Stimulated activated CD8-positive, alpha-beta memory T cell treated with anti-CD3 and anti-CD28 coated beads, Interleukin-7, amount 100 ng/mL, for 48 hours (primary cell): ENCODE results near the gene GFY.

Experiments
- DNase-seq, 2 donors: peaks; one replicate each; pipeline ENCODE4 v3.0.0-alpha.2; 2020; ENCODE audit warnings: low read depth in 1 of 2; ENCODE audit errors: extremely low read depth in 1 of 2

Gene GFY

DNA sequence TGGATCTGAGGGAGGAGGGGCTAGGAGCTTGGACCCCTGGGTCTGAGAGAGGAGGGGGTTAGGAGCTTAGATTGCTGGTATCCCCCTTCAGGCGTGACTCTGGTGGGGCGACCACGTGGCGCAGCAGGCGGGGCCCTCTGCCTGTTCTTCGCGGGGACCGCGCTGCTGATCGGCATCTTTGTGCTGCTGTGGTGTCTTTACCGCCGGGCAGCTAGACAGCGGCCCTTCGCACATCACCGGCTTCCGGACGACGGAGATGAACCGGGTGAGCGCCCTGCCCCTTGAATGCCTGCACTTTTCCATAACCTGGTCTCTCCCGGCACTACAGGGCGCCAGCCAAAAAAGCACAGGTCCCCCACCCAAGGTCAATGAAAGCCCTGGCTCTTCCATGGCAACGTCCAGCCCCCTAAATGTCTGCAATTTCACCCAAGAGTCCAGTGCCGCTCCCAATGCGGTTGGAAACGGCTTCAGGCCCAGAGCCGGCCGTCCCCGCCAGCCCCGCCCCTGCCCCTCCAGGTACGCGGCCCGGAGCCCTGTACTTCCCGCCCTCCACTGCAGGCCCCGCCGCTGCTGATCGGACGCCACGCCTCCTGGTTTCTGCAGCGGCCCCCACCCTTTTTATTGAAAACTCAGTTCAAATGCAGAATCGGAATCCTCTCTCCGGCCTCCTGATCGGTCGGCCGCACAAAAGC, 2.8 kb downstream of the GFY start:
- DNase-seq: no peak

GRCh38 chr19:49428547-49429451, 3.6 kb downstream of the GFY start:
- DNase-seq: no peak

DNA sequence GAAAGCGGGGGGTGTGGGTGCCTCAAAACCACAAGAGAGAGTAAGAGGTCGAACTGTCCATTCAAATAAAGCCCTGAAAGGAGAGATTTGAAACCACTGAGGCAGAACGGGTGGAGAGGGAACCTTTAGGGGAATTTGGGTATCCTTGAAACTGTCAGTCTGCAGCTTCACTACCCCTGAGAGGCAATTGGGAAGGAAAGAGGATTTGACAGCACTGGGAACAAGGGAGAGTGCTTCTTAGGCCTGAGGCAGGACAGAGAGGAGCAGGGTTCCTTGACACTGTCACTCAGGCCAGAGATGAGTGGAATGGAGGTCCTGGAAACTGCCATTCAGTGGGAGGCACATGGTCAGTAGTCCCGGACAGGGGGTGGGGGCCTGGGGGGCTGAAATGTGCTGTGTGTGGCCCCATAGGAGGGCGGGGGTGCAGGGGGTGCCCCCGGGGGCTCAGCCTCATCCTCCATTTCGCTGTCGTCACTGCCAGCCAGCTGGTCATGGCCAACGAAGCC, 5.0 kb downstream of the GFY start:
- DNase-seq: no peak

- DNase-seq: no peak
Measured at GRCh38 chr19:49430678-49431329, 5.6 kb downstream of the GFY start.

DNA sequence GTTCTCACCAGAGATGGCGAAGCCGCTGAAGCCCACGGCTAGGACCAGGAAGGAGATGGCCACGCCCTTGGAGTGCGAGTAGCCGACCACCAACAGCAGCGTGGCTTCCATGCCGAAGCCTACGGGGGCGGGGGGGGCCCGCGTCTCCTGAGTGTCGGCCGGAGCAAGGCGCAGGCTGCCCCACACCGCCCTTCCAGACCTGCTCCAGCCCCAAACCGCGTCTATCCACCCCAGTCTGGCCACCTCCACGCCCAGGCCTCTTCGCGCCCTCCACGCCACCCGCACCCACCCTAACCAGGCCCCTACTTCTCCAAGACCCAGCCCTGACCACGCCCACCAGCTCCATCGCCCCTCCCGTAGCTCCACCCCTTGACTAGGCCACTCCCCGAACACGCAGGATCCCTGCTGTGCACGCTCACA, 6.2 kb downstream of the GFY start:
- no peak for DNase-seq

GRCh38 chr19:49432141-49433073, 7.2 kb downstream of the GFY start:
- no peak for DNase-seq

DNA sequence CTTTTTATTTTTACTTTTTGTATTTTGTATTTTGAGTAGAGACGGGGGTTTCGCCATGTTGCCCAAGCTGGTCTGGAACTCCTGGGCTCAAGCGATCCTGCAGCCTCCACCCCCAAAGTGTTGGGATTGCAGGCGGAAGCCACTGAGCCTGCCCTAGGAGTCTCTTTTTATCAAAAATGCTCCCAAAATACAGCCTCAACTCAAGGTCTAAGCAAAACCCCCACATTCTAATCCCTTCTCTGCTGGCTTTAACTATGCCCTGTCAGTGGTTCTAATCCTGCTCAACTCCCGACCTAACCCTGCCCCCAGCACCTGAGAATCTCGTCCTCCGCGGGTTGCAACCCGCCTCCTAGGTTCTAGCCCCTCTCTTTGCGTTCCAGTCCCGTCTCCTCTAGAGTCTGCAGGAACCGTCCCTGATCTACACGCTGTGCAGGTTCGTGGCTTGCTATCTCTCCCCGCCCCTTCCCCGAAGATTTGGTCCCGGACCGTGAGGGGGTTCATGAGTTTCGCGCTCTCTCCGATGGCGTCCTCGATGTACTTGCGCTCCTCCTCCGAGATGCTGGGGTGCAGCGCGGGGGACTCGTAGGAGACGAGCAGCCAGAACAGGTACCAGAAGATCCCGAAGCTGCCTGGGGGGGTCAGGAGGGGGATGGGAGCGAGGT, 8.2 kb downstream of the GFY start:
- no peak for DNase-seq

DNA sequence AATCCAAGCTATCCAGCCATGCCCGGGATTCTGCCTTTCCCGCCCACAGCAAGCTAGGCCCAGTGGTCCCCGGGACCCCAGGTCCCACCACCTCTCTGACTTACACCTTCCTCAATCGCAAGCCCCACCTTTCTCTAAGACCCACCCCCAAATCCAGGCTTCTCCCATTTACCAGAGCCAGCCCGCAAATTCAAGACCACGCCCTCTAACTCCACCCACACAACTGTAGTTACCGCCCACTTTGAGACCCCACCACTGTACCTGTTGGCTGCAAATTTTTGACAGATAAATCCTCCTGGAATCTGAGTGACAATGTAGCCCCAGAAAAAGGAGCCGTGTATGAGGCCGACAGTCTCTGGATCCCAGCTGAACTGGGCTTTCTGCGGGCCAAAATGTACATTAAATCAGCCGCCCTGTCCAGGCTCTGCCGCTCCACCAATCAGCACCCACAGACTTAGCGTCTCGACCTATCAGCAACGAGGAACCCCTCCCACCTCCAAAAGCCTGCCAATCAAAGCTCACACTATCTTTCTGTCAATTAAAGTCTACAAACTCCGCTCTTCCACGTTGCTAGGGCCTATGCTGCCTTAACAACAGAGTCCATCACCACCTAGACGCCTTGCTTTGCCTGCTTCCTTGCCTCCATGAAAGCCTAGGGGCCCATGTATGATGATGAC, 9.9 kb downstream of the GFY start:
- DNase-seq: no peak

DNA sequence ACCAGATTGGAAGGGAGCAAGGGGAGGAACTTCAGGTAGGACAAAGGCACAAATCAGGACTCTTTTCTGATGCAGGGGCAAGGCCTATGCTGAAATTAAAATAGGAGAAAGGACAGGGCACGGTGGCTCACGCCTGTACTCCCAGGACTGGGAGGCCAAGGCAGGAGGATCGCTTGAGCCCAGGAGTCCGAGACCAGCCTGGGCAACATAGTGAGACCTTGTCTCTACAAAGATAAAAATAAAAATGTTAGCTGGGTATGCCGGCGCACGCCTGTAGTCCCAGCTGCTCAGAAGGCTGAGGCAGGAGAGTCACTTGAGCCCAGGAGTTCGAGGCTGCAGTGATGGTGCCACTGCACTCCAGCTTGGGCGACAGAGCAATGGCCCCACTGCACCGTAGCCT, 10.5 kb downstream of the GFY start:
- DNase-seq: no peak

DNA sequence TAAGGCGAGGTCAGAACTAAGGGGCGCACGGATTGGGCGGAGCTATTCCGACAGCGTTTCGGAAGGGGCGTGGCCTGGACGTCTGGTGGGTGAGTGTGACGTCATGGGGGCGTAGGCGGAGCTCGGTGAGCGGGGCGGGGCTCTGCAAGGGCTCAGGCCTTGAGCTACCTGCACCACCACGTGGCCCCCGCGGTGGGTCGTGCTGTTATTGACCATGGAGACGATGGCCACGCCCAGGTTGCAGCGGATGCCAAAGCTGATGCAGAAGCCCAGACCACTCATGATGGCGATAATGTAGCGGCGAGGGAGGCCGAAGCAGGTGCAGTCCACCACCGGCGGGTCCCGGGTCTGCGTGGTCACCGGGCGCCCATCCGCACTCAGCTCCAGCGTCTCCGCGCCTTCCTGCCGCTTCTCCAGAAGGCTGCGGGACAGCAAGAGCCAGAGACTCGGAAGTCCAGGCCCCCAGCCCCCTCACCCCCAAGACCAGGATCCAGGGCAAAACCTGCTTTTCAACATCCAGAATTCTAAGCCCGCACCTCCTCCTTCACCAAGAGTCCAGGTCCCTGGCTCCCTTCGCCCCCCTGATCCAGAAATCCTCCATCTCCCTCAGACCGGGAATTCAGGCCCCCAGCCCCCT, 11.3 kb downstream of the GFY start:
- DNase-seq: peak; percentile 38 to 71

DNA sequence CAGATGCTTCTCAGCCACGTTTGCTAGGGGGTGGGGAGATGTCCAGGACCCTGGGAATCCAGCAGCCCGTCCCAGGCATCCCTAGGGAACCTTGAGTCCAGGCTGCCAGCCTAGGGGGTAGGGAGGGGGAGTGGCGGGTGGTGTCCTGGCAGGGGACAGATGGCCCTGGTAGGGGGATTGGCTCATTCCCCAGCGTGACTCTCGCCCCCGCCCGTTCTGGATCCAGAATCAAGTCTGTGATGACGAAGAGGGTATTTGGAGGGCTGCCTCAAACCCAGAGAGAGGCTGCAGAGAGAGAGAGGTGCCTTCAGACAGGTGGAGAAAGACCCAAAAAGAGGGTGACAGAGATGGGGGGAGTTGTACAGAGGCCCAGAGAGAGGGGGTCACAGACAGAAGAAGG, 12.0 kb downstream of the GFY start:
- no peak for DNase-seq

- no peak for DNase-seq
Measured at GRCh38 chr19:49438261-49438660, 13.1 kb downstream of the GFY start.

GRCh38 chr19:49439836-49440235, 14.6 kb downstream of the GFY start:
- DNase-seq: no peak

DNA sequence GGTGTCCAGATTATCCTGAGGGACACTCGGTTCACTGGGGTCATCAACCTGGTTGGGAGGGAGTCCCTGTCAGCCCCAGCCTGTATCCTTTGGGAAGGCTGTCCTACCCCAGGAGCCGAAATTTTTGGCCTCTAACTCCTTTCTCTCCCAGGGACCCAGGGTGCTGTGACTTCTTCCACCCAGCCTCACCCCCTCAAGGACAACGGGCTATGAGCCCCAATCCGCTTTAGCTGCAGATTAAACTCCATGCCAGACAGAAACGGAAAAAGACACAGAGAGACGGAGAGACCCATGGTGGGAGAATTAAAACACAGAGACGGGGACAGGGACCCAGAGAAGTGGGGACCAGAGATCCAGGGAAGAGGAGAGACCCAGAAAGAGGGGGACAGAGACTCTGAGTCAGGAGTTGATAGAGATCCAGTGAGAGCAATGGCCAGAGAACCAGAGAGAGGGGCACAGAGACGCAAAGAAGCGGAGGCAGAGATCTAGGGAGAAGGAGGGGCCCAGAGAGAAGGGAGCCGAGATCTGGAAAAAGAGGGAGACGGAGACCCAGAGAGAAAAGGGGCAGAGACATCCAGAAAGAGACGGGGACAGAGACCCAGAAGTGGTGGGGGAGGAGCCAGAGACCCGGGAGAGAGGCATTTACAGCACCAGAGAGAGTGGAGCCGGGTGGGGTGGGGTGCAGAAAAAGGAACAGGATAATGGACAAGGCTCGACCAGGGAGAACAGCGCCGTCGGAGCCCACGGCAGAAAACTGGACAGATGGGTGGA, 15.4 kb downstream of the GFY start:
- DNase-seq: no peak

DNA sequence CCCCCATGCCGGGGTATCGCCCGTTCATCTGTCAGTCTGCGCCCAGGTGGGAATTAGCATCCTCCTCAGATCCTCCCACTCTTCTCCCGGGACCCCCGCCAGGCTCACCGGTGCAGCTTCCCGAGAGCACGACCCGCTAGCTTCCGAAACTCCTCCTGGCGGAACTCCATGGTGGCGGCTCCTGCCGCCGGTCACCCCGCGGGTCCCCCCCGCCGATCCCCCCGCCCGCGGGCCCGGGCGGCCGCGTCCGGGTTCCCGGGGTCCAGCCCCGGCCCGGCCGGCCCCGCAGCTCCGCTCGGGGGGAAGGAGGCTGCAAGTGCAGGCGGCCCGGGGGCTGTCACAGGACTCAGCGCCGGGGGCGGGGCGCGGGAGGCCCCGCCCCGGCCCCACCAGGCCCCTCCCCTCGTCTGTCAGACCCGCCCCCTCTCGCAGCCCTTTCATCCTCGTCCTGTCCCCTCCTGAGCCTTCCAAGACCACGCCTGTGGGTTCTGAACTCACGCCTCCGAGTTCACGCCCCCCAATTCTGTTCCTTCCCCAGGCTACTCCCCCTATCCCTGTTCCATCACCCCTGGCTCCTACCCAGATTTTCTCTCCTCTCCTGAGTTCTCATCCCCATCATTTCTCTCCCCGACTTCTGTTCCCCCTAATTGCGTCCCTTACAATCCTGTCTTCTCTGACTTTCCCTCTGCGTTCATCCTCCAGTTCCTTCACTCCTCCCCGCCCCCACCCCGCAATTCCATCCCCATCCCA, 16.2 kb downstream of the GFY start, which contains the start of gene SLC17A7:
SLC17A7 (minus strand) TSS at position 318 of the 750 bp plus-strand sequence; CDS start at position 170, 148 bp downstream.
- no peak for DNase-seq

DNA sequence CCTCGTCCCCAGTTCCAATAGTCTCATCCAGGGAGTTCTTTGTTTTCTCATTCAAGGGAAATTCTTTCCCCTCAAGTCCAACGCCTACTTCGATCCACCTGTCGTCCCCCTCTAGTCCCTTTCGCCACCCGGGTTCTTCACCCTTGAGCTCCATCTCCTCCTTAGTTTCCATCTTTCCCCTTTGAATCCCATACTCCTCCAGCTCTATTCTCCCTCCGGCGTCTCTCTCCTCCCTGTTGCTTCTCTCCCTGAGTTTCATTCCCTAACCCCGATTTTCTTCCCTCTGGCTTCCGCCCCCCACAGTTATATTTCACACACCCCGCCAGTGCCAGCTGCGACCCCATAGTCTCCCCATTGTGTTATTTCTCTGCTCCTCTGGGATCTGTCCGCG, 16.8 kb downstream of the GFY start:
- DNase-seq: no peak

DNA sequence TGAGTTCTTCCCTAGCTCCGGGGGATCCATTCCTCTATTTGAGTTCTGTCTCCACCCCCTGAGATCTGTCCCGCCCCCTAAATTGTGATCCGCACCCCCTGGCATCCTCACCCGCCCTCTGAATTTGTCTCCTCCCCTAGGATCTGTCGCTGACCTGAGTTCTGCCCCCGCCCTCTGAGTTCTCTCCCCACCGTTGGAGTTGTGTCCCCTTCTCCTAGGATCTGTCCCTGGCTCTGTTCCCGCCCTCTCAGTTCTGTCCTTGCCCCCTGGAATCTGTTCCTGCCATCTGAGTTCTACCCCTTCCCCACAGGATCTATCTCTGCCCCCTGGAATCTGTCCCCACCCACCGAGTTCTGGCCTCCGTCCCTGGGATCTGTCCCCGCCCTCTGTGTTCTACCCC, 17.2 kb downstream of the GFY start:
- DNase-seq: no peak
